HepG2 (cell line): ENCODE measurements around the gene PIP4K2B. TPM values are rescaled to one million over a fixed set of nuclear protein-coding genes. Genes with fewer than 3 reads are reported as not detected.

Source experiments
- BHLHE40 ChIP-seq: IDR thresholded peaks from 2 replicates; pipeline ENCODE4 v1.6.1; 2011; ENCODE audit warnings: low read length, improper control_type of control experiment
- CBX1 ChIP-seq: IDR thresholded peaks from one replicate; pipeline ENCODE4 v1.6.1; 2016; ENCODE audit warnings: antibody characterized with exemption, low read depth
- GFI1 ChIP-seq: sonication (generic); formaldehyde crosslinking; IDR thresholded peaks from 2 replicates; pipeline ENCODE4 v1.5.0; 2020; ENCODE audit warnings: missing genetic modification reagents, mild to moderate bottlenecking, borderline replicate concordance
- GLI4 ChIP-seq: sonication (generic); formaldehyde crosslinking; IDR thresholded peaks from 2 replicates; pipeline ENCODE4 v1.5.1; 2020; ENCODE audit warnings: missing genetic modification reagents, mild to moderate bottlenecking, moderate library complexity, borderline replicate concordance
- GZF1 ChIP-seq: sonication (generic); formaldehyde crosslinking; IDR thresholded peaks from 2 replicates; pipeline ENCODE4 v1.5.1; 2020; ENCODE audit warnings: mild to moderate bottlenecking, missing genetic modification reagents
- PPARG ChIP-seq: conservative IDR thresholded peaks from 2 replicates; pipeline ENCODE4 v1.6.1; 2016; ENCODE audit warnings: missing biosample characterization, missing genetic modification reagents
- STAT5B ChIP-seq: sonication (generic); formaldehyde crosslinking; IDR thresholded peaks from 2 replicates; pipeline ENCODE4 v1.4.0; 2020; ENCODE audit warnings: missing genetic modification reagents
- TRIM22 ChIP-seq: fragments of 450-650 bp; IDR thresholded peaks from 2 replicates; pipeline ENCODE4 v1.6.1; 2017
- ZMYM2 ChIP-seq: sonication (generic); formaldehyde crosslinking; IDR thresholded peaks from 2 replicates; pipeline ENCODE4 v1.8.0; 2022; ENCODE audit warnings: mild to moderate bottlenecking, missing genetic modification reagents
- ZNF430 ChIP-seq: sonication (generic); formaldehyde crosslinking; IDR thresholded peaks from 2 replicates; pipeline ENCODE4 v1.9.0; 2021; ENCODE audit warnings: mild to moderate bottlenecking, missing genetic modification reagents
- ZNF746 ChIP-seq: sonication (generic); formaldehyde crosslinking; IDR thresholded peaks from 2 replicates; pipeline ENCODE4 v1.8.0; 2022; ENCODE audit warnings: mild to moderate bottlenecking, missing genetic modification reagents
- ZSCAN30 ChIP-seq: sonication (generic); formaldehyde crosslinking; IDR thresholded peaks from 2 replicates; pipeline ENCODE4 v1.5.0; 2020; ENCODE audit warnings: mild to moderate bottlenecking, missing genetic modification reagents
- polyA plus RNA-seq, 8 experiments: library from polyadenylated mRNA; depleted of rRNA in 3 of 8; stranded (reverse) in 7 of 8; unstranded in 1 of 8; fragments of >200 nt; fragmentation: Illumina TruSeq in 4 of 8; extraction: Trizol in 4 of 8; gene quantifications; 2 replicates each; pipeline versions ENCODE4 v1.2.1 to v1.2.3, GENCODE V29; 2011 to 2016; ENCODE audit warnings: low read depth in 4 of 8, missing spikeins in 1 of 8, mixed read lengths in 1 of 8; ENCODE audit not compliant: insufficient read depth in 1 of 8
- total RNA-seq, 5 experiments: library from RNA; depleted of rRNA; stranded (reverse); fragments of >200 nt; fragmentation: Illumina TruSeq; extraction: Trizol; gene quantifications; 2 replicates each; pipeline ENCODE4 v1.2.3, GENCODE V29; 2016; ENCODE audit warnings: low read depth in 1 of 5
- TF ChIP-seq, protein P1 (sequence below), 2 experiments: sonication (generic) in 1 of 2; formaldehyde crosslinking in 1 of 2; IDR thresholded peaks; 2 replicates each; pipeline versions ENCODE4 v1.6.1 to v1.9.0; 2014 to 2022; ENCODE audit warnings: antibody characterized with exemption in 1 of 2, borderline replicate concordance in 1 of 2, inconsistent platforms in 1 of 2, low read depth in 1 of 2, missing genetic modification reagents in 1 of 2
- TF ChIP-seq, protein P2 (sequence below): sonication (generic); formaldehyde crosslinking; IDR thresholded peaks from 2 replicates; pipeline ENCODE4 v1.4.0; 2020; ENCODE audit warnings: missing genetic modification reagents
- TF ChIP-seq, protein P3 (sequence below): sonication (generic); formaldehyde crosslinking; IDR thresholded peaks from 2 replicates; pipeline ENCODE4 v1.8.1; 2023; ENCODE audit warnings: missing genetic modification reagents, inconsistent platforms, borderline replicate concordance

The PIP4K2B gene
- total and polyA plus RNA-seq, 2 of the 13 experiments (the other 11 are each of a cell fraction or from before 2014, with no cell fraction given), result 20.4 to 54.0 TPM

DNA sequence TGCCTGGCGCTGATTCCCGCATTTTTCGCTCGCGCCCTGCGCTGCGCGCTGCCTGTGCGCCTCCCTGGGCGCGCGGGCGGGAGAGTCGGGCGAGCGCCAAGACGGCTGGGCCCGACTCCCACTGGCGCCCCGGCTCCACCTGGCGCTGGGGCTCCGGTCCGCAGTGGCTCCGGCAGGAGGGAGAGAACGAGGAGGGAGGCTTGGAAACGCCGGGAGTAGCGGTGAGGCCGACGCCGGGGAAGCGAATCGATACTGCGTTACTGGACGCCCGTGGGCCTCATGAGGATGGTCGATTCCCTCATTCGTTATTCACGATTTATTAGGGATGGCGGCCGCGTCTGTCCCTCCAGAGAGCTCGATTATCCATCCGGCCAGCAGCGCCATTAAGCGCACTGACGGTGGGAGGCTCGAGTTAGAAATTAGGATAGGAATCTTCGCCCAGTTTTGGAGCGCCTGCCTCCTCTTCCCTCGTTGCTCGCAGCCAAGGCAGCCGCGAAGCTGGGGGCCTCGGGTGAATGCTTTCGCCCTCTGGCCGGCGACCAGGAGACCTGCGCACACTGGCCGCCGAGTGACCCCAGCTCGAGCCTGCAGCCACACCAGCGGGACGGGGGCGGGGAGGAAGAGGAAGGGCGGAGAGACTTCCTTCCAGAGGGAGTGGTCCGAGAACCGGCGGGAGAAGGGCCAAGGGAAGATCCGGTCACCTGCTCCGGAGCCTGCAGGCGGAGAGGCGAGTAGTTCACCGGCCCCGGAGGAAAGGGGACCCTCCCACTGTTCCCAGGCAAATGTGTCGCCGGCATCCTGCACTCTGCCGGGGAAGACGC lies 49.9 kb downstream of the PIP4K2B start (continued):
- TF ChIP-seq, protein P1, sequence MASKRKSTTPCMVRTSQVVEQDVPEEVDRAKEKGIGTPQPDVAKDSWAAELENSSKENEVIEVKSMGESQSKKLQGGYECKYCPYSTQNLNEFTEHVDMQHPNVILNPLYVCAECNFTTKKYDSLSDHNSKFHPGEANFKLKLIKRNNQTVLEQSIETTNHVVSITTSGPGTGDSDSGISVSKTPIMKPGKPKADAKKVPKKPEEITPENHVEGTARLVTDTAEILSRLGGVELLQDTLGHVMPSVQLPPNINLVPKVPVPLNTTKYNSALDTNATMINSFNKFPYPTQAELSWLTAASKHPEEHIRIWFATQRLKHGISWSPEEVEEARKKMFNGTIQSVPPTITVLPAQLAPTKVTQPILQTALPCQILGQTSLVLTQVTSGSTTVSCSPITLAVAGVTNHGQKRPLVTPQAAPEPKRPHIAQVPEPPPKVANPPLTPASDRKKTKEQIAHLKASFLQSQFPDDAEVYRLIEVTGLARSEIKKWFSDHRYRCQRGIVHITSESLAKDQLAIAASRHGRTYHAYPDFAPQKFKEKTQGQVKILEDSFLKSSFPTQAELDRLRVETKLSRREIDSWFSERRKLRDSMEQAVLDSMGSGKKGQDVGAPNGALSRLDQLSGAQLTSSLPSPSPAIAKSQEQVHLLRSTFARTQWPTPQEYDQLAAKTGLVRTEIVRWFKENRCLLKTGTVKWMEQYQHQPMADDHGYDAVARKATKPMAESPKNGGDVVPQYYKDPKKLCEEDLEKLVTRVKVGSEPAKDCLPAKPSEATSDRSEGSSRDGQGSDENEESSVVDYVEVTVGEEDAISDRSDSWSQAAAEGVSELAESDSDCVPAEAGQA (IDR thresholded peaks at IDR 0.05; ENCODE audit: low read depth), result peak; percentile 57
- TF ChIP-seq, protein P1 (CRISPR knock-in tag; IDR thresholded peaks at IDR 0.05; ENCODE audit: borderline replicate concordance), result no peak
- TF ChIP-seq STAT5B (CRISPR knock-in tag) (no peak; the same call in 1 of the 2 replicates), ZMYM2 (CRISPR knock-in tag) (no peak), GZF1 (no peak), CBX1 (no peak), GFI1 (CRISPR knock-in tag) (peak; percentile 42; the same call in 1 of the 2 replicates), BHLHE40 (no peak), ZSCAN30 (CRISPR knock-in tag) (no peak), GLI4 (CRISPR knock-in tag) (0 out of 2 replicates have a peak, but pooled peaks have one; percentile 50), TRIM22 (no peak), PPARG (CRISPR knock-in tag) (peak; percentile 13), ZNF746 (CRISPR knock-in tag) (peak; percentile 86; the same call in 1 of the 2 replicates), ZNF430 (peak; percentile 41; the same call in 1 of the 2 replicates)
- TF ChIP-seq, protein P2, sequence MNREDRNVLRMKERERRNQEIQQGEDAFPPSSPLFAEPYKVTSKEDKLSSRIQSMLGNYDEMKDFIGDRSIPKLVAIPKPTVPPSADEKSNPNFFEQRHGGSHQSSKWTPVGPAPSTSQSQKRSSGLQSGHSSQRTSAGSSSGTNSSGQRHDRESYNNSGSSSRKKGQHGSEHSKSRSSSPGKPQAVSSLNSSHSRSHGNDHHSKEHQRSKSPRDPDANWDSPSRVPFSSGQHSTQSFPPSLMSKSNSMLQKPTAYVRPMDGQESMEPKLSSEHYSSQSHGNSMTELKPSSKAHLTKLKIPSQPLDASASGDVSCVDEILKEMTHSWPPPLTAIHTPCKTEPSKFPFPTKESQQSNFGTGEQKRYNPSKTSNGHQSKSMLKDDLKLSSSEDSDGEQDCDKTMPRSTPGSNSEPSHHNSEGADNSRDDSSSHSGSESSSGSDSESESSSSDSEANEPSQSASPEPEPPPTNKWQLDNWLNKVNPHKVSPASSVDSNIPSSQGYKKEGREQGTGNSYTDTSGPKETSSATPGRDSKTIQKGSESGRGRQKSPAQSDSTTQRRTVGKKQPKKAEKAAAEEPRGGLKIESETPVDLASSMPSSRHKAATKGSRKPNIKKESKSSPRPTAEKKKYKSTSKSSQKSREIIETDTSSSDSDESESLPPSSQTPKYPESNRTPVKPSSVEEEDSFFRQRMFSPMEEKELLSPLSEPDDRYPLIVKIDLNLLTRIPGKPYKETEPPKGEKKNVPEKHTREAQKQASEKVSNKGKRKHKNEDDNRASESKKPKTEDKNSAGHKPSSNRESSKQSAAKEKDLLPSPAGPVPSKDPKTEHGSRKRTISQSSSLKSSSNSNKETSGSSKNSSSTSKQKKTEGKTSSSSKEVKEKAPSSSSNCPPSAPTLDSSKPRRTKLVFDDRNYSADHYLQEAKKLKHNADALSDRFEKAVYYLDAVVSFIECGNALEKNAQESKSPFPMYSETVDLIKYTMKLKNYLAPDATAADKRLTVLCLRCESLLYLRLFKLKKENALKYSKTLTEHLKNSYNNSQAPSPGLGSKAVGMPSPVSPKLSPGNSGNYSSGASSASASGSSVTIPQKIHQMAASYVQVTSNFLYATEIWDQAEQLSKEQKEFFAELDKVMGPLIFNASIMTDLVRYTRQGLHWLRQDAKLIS (CRISPR knock-in tag), result 0 out of 2 replicates have a peak, but pooled peaks have one; percentile 24
- TF ChIP-seq, protein P3, sequence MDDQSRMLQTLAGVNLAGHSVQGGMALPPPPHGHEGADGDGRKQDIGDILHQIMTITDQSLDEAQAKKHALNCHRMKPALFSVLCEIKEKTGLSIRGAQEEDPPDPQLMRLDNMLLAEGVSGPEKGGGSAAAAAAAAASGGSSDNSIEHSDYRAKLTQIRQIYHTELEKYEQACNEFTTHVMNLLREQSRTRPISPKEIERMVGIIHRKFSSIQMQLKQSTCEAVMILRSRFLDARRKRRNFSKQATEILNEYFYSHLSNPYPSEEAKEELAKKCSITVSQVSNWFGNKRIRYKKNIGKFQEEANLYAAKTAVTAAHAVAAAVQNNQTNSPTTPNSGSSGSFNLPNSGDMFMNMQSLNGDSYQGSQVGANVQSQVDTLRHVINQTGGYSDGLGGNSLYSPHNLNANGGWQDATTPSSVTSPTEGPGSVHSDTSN (CRISPR knock-in tag), result 0 out of 2 replicates have a peak, but pooled peaks have one; percentile 14
